SK-N-SH (cell line): ENCODE data around the gene INO80C.

ENCODE experiments used
- RFX5 ChIP-seq: IDR thresholded peaks from 2 replicates; pipeline ENCODE4 v1.6.1; 2012; ENCODE audit warnings: mild to moderate bottlenecking, improper control_type of control experiment, low read length
- TF ChIP-seq, protein P1 (sequence below): fragments of 200-600 bp; sonication (generic); IDR thresholded peaks from 2 replicates; pipeline ENCODE4 v1.6.1; 2017; ENCODE audit warnings: antibody characterized with exemption, mild to moderate bottlenecking, moderate library complexity
- TF ChIP-seq, protein P2 (sequence below): fragments of 150-350 bp; IDR thresholded peaks from 2 replicates; pipeline ENCODE4 v1.6.1; 2017; ENCODE audit warnings: antibody characterized with exemption, low read length, low read depth, borderline replicate concordance

DNA sequence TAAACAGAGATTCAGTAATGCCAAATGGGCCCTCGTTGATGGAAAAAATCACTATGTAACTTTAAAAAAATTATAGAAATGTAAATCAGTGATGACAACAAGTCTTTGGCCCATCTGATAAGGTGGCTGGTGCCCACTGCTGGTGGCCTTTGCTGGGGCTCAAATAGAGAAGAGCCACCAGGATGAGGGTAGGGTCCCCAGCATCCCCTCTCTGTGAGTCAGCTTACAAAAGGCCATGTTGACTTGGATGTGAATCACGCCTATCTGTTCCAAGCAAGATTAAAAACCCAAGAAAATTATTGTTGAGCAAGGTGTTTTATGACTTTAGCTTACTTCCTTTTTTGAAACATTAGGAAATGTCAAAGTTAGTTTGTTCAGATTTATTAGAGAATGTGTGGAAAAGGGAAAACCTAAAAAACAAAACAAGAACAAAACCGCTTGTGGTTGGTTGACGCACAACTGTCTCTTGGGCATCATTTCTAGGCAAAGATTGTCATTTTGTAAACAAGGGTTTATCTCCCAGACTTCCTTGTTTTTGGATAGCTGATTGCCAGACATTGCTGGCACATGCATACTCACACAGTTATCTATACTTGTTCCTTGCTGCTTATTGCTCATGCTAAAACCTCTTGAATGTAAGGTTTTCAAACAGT is 66.9 kb downstream of the INO80C start:
- no peak for TF ChIP-seq RFX5
- TF ChIP-seq, protein P1, sequence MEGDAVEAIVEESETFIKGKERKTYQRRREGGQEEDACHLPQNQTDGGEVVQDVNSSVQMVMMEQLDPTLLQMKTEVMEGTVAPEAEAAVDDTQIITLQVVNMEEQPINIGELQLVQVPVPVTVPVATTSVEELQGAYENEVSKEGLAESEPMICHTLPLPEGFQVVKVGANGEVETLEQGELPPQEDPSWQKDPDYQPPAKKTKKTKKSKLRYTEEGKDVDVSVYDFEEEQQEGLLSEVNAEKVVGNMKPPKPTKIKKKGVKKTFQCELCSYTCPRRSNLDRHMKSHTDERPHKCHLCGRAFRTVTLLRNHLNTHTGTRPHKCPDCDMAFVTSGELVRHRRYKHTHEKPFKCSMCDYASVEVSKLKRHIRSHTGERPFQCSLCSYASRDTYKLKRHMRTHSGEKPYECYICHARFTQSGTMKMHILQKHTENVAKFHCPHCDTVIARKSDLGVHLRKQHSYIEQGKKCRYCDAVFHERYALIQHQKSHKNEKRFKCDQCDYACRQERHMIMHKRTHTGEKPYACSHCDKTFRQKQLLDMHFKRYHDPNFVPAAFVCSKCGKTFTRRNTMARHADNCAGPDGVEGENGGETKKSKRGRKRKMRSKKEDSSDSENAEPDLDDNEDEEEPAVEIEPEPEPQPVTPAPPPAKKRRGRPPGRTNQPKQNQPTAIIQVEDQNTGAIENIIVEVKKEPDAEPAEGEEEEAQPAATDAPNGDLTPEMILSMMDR = no peak
- TF ChIP-seq, protein P2, sequence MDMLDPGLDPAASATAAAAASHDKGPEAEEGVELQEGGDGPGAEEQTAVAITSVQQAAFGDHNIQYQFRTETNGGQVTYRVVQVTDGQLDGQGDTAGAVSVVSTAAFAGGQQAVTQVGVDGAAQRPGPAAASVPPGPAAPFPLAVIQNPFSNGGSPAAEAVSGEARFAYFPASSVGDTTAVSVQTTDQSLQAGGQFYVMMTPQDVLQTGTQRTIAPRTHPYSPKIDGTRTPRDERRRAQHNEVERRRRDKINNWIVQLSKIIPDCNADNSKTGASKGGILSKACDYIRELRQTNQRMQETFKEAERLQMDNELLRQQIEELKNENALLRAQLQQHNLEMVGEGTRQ = no peak
